Stimulated activated CD4-positive, alpha-beta T cell treated with anti-CD3 and anti-CD28 coated beads, TNF-alpha, amount 100 ng/mL, for 4 hours (primary cell): ENCODE results near the gene WLS.

Experiments used
- DNase-seq, 3 experiments: peaks; one replicate each; pipeline ENCODE4 v3.0.0-alpha.2; 2020; ENCODE audit warnings: low read depth in 3 of 3

The WLS gene

DNA sequence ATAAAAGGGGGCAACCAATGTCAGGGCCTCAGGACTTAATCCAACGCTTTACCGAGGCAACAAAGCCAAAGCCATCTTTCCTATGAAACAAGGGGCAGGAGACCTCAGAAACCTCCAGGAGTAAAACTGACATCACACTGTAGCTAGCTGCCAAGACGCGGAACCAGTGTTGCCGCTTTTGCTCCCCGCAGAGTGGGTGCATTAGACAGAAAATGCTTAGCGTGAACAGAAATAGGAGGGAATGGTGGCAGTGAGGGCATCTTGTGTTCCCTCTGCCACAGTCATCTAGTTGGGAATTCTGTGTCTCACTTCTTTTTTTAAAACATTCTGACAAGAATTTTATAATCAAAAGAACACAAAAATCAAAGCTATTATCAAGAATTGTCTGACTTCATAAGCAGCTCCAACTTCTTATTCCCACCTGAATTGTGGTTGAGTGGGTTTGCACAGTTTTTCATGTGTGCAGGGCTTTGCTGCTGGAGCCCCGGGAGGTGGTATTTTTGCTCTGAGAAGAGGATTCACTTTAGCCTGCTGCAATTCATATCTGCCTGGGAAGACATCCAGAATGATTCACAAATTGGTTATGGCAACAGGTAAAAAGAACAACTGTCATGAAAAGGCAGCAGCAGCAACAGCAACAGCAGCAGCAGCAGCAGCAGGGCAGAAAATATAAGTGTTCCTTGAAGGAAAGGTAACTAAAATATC is 99.7 kb downstream of the WLS start:
- no peak for DNase-seq

DNA sequence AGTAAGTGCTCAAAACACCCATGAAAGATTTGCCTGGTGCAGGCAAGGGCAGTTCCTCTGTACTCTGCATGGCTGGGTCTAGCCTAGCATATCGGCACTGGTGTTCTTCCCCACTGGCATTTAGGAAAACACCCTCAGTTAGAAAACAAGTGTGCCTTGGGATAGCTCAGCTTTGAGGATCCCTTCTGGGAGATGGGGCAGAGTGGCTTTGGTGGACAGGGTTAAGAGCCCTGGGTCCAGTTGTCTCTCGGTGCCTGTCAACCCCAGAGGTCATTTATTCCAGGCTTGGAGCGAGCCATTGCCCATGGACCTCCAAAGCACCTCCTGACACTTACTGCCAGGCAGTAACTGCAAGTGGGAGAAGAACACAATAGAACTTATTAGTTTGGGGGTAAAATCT is 101.1 kb downstream of the WLS start:
- DNase-seq: no peak

DNA sequence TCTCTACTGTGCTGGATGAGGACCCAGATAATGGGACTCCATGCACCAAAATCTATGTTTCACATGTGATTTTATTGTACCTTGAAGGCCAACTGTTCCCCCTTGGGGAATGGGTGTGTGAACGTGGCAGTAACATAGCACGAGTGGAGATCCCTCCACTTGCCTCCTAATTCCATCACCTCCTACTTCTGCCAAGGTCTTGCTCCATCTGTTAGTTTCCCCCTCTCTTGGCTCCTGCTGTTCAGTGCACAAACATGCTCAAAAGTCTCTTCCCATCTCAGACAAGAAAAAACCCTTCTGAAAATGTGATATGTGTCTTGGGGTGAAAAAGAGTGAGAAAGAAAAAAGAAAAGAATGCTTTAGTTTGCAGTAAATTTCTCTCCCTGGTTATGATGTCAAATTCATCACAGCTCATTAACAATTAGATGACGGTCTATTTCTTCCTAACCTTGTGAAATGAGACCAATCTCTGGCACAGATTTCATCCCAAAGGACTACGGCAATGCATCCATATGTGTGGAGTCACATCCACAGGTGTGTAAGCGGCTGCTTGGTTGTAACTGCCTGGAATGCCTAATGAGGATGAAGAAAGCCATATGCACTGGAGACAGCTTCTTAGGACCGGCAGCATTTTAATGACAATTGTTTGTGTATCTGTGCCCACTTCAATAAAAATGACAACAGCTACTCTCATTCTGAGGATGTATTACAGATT is 102.6 kb downstream of the WLS start:
- no peak for DNase-seq

DNA sequence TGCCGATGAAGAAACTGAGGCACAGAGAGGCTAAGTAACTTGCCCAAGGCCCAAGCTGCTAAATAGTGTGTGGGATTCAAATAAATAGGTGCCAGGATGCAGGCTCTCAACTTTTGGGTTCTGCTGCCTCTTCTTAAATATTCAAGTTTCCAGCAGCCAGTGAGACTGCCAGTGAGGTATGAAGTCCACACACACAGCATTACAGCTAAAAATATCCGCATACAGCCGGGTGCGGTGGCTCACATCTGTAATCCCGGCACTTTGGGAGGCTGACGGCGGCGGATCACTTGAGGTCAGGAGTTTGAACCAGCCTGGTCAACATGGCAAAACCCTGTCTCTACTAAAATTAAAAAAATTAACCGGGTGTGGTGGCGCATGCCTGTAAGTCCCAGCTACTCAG is 103.5 kb downstream of the WLS start:
- no peak for DNase-seq

DNA sequence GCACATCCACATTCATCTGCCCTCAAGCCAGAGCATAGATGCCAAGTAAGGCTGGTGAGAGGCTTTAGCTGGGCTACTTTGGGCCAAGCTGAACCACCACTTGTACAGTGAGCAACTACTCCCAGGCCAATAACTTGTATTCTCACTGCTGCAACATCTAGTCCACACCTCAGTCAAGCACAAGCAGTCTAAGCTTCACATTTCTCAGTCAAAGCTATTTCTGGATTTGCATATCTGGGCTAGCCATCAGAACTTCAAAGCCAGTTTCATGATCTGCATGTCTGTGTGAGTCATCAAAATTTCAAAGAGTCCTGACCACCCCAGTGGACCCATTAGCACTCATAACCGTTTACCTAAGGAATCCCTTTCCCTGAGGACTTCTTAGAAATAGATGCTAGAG is 104.2 kb downstream of the WLS start:
- no peak for DNase-seq

DNA sequence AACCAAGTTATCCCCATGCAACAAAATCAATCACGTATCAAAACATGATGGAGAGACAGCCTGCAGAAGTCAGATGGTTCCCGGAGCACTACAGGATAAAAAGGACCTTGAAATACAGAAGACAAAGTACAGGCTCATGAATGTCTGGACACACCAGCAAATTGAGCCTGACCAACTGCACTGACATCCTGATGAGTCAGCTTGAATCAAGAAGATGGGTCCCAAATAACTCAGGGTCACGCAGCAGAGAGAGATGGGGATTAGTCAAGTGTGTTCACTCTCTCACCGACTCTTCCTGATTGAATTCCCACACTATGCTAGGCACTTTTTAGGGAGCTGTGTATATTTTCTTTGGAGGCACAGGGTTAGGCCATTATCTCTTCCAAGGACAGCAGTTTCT is 110.8 kb downstream of the WLS start:
- no peak for DNase-seq

DNA sequence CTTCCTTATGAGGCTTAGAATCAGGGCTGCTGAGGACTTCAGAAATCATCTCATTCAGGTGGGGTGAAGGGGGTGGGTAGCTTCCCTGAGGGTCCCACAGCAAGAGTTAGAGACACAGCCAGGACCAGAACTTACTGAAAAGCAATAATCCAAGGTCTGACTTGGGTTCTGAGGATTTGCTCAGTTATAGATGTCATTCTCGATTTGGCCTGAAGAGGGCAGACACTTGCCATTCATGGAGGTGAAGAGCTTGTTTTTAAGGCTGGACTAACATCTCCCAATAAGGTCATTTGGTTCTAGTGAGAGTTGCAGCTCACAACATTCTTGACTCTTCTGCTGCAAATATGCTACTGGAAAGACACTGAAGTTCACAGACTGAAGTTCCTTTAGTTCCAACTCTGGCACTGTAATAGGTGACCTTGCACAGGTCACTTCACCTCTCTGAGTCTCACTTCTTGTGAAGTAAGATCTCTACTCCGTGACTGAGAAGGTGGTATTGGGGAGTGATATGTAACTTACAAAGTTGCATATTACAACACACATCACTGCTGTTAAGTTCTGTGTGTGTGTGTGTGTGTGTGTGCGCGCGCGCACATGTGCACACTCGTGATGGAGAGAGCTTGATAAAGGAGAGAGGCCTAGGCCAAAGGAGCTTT is 112.1 kb downstream of the WLS start:
- no peak for DNase-seq

DNA sequence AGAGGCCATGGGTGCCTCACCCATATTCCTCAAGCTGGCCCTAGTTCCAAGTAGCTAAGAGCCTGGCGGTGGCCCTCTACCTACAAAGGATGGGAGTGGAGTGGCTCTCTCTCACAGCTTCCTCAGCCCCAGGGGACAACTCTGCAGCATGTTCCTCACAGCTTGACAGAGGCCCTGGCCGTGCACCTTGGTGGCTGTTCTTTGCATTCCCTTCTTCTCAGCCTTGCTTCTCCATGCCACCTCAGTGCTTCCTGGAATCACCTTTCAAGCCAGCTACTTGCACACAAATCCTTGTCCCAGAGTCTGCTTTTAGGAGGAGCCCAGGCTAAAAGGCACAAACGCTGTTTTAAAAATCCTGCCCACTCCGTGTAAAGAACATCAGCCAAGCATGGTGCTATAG is 112.9 kb downstream of the WLS start:
- no peak for DNase-seq

DNA sequence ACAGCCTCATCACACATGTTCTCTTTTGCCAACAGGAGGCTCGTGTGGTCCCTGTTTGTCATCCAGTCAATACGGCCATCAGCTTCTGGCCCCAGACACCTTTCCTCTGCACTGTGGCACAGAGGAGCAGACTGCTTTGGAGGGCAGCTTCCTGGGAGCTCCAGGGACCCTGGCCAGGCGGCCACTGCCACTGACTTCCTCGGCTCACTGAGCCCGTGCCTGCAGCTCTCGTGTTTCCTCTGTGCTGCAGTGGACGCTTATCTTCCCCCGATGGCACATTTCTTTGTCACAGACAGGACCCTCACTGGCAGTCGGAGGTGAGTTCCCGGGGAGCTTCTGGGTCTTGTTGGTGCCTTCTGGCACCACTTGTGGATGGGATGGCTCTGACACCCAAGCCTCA is 114.9 kb downstream of the WLS start:
- DNase-seq: no peak

DNA sequence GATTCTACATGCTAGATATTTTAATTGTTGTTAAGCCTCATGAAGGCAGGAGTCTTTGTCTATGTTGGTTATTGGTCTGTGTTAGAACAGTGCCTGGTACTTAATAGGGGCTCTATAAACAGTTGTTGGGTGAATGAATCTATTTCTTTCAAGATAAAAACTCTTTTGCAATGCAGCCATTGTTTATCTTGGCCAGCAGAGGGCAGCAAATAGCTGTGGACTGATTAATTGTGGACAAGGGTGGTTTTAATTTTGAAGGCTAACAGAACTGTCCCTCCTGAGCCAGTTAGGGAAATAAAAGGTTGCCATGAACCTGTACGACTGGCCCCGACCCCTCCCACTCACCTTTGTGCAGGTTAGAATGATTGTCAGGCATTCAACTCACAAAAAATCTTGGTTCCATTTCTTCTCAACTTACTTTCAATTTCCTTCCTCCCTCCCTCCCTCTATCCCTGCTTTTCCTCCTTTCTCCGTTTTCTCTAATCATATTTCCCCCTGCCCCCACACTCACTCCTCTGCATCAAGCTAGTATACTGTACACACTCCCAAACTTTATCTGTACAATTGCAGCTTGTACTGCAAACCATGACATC is 115.6 kb downstream of the WLS start:
- DNase-seq: peak in 1 of 3 experiments; percentile 5

DNA sequence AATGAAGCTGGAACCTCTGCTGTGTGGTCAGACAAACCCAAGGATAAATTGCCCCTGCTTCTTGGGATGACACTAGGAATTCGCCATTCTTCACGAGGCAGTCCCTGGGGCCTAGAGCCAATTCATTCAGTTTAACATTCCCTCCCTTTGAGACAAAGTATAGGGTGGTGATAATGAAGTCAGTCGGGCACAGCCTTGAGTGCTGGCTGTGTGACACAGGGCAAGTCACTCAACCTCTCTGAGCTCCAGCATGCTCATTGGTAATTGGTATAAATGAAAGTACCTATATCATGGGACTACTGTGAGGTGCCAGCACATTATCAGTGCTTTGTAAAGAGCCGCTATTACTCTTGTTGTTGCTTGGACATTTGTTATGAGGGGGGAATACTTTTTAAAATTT is 117.0 kb downstream of the WLS start:
- DNase-seq: no peak

DNA sequence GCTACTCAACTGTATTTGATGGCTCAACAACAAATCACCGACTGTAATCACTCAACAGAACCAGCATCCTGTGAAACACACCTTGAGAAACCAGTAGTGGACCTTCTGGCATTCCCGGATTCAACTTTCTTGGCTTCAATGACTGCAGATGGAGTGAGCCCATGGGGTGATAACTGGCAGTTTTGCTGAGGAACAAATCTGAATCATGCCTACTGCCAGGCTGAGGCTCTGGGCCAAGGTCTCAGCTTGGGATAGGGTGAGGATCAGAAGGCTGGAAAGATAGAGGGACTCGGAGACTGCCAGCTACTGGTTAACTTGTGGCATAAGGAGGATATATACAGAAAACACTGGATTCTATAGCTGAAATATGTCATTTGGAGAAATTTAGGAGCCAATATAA is 118.4 kb downstream of the WLS start:
- no peak for DNase-seq

DNA sequence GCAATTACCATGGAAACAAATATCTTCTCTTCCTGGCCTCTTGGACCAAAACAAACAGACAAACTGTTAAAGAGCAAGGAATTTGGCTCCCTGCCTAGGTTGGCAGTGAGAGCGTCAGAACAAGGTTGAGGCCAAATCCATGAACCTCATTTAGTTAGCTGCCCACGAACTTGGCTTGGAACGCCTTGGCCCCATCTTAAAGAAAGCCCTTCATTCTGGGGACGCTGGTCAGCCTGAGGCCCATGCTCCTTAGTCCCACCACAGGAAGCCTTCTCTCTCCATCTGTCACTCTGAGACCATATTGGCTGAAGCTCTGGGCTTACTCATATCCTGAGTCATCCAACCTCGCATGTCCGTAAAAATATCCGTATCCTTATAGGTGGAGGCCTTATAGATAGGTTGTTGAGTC is 119.5 kb downstream of the WLS start:
- no peak for DNase-seq

DNA sequence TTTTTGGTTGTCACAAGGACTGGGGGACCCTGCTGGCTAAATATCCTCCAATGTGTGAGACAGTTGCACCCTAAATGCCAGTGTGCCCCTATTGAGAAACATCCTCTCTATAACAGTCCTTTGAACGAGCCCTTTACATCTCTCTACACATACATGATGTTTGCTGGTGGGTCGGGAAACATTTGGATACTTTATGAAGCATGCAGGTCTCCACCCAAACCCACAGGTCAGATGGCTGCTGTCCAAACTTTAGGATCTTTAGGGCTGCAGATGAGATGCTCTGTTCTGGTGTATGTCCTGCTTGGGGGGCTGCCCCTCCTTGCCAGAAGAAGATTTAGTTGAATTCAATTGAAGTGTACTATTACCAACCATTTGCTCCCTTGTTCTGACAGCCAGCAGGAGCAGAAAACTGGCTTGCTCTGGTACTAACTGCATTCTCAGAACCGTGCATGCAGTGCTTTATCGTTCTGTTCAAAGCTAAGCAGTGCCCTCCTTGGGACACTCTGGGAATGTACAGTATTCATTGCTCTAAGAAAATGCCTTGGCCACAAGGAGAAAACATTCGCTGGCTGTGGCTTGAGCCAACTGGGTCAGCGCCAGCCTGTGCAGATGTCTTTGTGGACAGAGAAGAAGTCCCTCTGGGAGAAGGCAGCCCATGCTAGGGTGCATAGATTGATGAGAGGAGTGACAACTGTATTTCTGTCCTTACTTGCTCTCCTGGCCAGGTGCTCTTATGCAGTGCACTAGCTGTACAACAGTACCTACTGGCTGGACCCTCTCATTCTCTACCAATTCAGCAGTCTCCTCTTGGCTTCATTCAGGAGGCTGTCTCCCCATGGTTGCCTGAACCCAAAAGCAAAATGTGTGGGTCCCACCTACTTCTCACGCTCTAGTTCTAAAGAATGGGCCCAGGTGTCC is 120.5 kb downstream of the WLS start:
- DNase-seq: no peak

DNA sequence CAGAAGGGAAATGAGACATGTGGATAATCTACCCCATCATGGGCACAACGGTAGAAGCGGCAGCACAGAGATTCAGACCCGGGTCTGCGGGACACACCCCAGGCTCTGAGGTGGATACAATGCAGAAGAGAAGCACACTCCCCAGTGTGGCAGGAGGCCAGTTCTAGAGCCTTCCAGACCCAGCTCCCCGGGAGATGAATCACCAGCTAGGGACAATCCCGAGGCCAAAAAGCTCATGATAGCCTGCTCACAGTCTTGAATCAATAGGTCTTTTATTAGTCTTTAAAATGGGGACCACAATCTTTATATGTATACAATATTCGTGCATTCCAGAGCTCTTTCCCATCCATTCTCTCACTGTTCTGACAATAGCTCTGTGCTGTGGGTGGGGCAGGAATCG is 124.6 kb downstream of the WLS start:
- DNase-seq: no peak

DNA sequence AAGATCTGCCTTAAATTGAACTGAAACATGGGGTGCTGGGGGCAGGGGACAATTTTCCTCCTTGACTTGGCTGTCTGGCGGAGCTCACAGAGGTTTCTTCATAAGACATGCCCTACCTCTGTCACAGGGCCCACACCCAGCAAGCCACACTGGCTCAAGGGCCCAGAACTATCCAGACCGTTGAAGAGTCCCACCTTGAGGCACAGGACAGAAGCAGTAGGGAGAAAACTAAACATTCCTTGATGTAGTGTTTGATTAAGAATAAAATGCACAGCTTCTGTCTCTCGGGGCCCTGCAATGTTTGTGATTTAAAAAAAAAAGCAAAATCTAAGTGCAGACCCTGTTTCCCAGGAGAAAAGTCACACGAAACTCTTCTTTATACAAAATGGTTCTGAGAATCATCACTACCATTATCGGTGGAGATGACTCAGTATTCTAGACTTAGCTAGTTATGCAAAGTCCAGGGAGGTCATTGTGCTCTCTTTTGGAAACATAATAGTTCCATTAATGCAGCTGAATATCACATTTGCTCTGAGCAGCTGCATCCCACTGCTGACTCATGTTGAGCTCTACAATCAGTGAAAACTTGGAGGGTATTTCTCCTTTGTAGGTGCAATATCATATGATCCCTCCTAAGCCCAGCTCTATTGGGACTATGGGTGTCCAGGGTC is 128.3 kb downstream of the WLS start:
- DNase-seq: no peak

DNA sequence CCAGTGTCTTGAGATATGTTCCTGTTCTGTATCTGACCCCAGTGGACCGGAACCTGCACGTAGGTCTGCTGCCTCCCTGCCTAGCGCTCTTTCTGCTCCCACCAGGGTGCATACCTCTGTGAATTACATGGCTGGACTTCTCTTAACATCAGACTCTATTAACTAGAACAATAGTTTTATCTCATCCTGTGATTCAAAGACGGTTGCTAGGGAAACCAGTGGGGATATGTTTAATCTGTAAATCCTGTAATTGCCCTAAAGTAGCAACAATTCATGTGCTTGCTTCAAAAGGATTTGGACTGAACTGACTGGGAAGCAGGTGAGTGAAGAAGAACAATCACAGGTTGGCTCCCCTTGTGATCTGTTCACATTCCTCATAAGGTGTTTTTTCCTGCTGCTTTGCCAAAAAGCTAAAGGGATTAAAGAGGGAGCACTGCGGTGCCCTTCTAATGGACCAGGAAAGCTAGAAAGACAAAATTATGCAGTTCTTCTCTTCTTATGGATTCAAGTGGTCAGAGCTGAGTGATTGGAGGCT is 129.2 kb downstream of the WLS start:
- no peak for DNase-seq

DNA sequence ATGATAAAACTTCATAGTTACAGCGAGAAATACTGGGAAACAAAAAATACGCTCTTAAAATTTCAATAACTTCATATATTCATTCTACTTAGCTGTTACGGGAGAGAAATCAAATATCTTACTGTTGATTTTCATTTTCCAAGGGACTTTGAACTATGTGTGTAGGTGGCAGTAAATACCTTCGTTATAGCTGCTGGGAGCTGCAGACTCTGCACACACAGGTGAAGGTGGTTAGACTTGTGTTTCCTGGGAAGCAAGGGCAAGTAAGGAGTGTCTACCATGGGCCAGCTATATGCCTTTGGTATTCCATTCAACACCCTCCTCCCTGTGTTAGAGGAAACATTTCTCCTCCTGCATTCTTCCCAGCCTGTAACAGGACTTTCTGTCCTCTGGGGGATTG is 130.5 kb downstream of the WLS start:
- no peak for DNase-seq

DNA sequence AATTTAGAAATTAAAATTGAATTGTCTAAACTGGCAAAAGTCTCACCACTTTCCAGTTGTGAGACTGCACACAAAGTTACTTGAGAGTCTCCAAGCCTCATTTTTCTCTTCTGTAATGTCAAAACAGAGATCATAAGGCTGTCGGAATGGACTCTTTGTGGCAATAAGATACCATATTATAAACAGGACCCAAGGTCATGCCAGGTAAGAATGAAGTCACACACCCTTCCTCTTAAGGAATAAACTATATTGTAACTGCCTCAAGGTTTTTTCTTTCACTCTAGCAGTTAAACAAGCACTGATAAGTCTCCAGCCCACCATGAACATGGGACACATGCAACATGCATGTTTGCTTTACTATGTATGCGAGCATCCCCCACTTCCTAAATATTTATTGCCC is 131.8 kb downstream of the WLS start:
- DNase-seq: no peak

DNA sequence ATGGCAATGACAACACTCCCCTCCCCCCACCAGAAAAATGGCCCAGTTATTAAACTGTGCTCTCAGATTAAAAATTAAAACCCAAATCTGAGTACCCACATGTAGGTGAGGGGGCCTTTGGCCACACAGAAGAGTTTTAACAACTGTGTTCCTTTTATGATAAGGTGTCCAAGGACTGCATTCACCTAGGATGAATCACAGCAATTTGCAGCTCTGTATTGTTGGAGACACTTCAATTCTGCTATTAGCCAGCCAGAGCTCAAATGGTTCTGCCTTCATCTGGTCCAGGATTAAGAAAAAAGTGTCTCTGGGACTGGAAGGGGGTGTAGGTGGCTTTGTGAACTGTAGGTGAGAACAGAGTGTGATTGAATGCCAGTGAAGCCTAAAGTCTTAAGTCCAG is 138.6 kb downstream of the WLS start:
- DNase-seq: no peak

DNA sequence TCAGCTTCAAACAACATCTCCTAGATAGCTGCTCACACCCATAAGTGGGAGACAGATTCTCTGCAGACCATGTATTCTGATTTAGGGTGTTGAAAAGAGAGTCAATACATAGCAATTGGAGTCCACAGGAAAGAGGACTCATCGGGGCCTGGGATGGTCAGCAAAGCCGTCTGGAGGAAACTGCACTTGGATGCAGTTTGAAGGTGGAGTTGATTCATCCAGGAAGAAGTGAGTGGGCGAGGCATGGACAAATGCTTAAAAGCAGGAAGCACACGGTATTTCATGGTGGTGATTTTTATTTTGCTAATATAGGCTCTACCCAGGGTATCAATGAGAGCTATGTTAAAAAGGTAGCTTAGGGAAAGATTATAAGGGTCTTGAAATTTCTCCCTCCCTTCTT is 145.1 kb downstream of the WLS start:
- DNase-seq: no peak
